Measurements from ENCODE around the gene MED16. TPM values are rescaled to one million over a fixed set of nuclear protein-coding genes. Genes with fewer than 3 reads are reported as not detected.
"Not testable (repeated sequence)": the region's sequence is repeated elsewhere in the genome, so short reads cannot be mapped to it uniquely, and the experiment has no call there.

MED16 gene
- total RNA-seq, 1 experiment from 2014 or later: 32.8 TPM

DNA sequence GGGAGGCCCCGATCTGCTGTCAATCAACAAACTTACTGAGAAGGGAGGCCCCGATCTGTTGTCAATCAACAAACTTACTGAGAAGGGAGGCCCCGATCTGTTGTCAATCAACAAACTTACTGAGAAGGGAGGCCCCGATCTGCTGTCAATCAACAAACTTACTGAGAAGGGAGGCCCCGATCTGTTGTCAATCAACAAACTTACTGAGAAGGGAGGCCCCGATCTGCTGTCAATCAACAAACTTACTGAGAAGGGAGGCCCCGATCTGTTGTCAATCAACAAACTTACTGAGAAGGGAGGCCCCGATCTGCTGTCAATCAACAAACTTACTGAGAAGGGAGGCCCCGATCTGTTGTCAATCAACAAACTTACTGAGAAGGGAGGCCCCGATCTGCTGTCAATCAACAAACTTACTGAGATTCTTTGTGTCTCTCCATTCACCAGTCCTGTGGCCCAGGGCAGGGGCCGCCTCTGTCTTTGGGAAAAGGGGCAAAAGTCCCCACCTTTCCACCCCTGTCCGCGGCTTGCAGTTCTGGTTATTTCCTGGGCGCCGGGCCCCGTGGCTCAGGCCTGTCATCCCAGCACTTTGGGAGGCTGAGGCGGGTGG is 39.3 kb downstream of the MED16 start:
- DNase-seq (ENCODE audit: low read depth): not testable (repeated sequence)

DNA sequence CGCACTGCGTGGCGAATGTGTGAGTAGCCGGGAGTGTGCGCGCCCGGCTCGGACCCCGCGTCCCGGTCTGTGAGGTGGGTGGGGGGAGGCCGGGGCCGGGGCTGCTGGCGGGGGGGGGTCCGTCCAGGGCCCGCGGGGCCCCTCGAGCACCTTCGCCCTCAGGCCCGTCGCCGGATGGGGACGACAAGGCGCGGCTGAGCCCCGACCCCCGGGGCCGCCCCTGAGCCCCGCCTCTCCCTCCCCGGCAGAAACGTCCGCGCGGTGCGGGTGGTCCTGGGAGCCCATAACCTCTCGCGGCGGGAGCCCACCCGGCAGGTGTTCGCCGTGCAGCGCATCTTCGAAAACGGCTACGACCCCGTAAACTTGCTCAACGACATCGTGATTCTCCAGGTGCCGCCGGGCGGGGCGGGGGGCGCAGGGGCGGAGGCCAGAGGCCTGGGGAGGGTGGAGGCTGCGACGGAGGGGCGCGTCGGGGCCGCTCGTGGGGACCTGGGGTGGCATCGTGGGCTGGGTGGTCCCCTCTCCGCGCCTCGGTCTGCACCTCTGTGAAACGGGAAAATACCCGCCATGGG is 39.9 kb downstream of the MED16 start:
- DNase-seq (ENCODE audit: low read depth): no peak

DNA sequence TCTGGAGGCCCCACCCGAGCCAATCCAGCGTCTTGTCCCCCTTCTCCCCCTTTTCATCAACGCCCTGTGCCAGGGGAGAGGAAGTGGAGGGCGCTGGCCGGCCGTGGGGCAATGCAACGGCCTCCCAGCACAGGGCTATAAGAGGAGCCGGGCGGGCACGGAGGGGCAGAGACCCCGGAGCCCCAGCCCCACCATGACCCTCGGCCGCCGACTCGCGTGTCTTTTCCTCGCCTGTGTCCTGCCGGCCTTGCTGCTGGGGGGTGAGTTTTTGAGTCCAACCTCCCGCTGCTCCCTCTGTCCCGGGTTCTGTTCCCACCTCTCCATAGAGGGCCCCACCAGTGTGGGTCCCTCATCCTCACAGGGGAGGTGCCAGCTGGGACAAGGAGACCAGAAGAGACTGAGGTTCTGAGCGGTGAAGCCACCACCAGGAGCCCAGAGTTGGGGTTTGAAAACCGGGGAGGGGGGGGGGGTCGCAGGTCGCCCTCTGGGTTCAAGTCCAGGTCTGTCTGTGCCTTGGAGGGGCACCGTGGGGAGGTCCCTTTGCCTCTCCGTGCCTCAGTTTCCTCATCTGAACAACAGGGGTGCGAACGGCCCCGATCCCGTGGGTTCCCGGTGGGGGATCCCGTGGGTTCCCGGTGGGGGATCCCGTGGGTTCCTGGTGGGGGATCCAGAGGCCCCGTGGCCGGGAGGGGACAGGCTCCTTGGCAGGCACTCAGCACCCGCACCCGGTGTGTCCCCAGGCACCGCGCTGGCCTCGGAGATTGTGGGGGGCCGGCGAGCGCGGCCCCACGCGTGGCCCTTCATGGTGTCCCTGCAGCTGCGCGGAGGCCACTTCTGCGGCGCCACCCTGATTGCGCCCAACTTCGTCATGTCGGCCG is 40.6 kb downstream of the MED16 start, which contains the start of gene ELANE:
Gene ELANE, plus strand, starts transcription at position 168 of the 878 bp plus-strand sequence. Its CDS starts 26 bp downstream, at position 194.
- DNase-seq (ENCODE audit: low read depth): no peak

DNA sequence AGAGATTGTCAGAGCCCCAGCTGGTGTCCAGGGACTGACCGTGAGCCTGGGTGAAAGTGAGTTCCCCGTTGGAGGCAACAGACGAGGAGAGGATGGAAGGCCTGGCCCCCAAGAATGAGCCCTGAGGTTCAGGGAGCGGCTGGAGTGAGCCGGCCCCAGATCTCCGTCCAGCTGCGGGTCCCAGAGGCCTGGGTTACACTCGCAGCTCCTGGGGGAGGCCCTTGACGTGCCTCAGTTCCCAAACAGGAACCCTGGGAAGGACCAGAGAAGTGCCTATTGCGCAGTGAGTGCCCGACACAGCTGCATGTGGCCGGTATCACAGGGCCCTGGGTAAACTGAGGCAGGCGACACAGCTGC is 42.0 kb downstream of the MED16 start:
- no peak for DNase-seq (ENCODE audit: low read depth)

DNA sequence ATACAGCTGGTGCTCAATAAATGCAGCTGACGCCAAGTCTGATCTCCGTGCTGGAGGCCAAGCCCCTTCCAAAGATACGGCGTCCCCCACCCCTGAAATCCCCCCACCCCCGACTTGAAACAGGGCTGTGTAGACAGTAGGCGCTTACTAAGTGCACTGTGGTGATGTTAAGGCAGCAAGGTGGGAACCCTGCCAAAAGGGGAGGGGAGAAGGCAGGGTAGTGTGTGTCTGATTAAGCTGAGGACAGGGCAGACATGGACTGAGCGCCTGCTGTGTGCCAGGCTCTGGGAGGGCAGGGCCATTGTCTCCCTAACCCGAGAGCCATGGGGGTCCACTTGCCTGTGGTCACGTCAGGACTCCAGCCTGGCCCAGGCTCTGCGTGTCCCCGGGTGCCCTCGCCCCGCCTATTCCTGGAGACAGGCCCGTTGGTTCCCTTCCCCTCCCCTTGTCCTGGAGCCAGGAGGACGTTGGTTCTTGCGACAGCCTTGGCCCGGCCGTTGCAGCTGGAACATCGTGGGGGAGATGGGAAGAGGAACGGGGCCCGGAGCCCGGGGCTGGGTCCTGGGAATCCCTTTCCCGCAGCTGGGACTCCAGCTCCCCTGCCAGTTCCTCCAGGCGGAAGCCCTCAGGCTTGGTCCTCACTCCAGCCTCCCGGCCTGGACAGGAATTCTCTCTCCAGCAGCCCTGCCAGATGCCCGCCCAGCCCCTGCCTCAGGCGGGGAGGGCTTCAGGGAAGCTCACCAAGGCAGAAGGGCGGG is 42.6 kb downstream of the MED16 start:
- peak; percentile 92 for DNase-seq (ENCODE audit: low read depth)

DNA sequence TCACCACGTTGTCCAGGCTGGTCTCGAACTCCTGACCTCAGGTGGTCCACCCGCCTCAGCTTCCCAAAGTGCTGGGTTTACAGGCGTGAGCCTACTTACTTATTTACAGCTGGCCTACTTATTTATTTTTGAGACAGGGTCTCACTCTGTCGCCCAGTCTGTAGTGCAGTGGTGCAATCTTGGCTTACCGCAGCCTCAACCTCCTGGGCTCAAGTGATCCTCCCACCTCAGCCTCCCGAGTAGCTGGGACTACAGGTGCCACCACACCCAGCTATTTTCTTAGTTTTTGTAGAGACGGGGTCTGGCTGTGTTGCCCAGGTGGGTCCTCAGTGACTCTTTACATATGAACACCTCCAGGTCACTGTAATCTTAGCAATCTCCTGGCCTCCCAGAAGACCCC is 43.8 kb downstream of the MED16 start:
- not testable (repeated sequence) for DNase-seq (ENCODE audit: low read depth)

DNA sequence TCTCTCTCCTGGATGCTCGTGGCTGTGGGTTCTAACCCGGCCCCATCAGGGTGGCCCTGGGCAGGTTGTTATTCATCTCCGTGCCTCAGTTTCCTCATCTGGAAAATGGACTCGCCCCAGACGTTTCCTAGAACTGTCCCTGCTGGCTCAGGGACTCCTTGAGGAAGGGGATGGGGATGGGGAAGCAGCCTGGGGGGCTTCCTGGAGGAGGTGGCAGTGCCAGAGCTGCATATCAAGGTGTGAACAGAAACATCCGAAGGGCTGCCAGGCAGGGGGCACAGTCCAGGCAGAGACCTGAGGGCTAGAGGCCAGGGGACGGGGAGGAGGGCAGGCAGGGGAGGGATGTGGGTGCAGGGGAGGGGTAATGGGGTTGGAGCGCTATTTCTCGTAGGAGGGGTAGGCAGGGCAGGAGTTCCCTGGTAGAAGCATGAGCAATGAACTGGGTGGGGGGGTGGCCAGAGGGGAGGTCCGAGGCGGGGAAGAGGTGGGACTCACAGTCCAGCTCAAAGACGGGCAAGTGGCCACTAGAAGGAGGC is 44.5 kb downstream of the MED16 start:
- DNase-seq (ENCODE audit: low read depth): peak; percentile 25

DNA sequence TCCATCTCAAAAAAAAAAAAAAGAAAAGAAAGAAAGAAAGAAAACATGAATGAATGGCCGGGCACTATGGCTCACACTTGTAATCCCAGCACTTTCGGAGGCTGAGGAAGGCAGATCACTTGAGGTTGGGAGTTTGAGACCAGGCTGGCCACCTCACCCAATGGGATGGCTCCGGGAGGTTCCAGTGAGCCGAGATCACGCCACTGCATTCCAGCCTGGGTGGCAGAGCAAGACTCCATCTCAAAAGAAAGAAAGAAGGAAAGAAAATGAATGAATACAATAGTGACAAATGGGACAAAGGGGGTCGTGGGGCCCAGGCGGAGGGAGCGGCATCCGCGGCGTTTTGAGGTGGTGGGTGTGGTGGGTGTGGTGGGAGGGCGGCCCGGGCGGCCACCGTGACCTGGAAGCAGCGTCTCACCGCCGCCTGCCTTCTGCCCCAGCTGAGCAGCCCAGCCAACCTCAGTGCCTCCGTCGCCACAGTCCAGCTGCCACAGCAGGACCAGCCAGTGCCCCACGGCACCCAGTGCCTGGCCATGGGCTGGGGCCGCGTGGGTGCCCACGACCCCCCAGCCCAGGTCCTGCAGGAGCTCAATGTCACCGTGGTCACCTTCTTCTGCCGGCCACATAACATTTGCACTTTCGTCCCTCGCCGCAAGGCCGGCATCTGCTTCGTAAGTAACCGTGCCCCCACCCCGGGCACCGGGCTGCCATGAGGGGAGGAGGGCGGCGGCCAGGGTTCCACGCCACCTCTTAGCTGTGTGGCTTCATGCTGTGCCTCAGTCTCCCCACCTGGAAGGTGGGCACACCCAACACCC is 47.1 kb downstream of the MED16 start:
- no peak for DNase-seq (ENCODE audit: low read depth)

DNA sequence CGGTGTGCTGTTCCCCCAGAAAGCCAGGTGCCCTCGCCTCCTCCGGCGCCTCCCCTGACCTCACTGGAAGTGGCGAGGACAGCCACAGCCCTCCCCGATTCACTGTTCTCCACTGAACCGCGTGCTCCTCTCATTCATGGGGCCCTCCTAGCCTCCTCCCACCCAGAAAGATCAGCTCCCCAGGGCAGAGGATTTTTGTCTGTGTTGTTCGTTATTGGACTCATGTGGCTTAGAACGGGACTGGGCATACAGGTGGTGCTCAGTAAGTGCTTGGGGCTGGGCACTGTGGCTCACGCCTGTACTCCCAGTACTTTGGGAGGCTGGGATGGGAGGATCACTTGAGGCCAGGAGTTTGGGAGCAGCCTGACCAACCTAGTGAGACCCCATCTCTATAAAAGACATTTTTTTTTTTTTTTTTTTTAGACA is 48.4 kb downstream of the MED16 start:
- no peak for DNase-seq (ENCODE audit: low read depth)

DNA sequence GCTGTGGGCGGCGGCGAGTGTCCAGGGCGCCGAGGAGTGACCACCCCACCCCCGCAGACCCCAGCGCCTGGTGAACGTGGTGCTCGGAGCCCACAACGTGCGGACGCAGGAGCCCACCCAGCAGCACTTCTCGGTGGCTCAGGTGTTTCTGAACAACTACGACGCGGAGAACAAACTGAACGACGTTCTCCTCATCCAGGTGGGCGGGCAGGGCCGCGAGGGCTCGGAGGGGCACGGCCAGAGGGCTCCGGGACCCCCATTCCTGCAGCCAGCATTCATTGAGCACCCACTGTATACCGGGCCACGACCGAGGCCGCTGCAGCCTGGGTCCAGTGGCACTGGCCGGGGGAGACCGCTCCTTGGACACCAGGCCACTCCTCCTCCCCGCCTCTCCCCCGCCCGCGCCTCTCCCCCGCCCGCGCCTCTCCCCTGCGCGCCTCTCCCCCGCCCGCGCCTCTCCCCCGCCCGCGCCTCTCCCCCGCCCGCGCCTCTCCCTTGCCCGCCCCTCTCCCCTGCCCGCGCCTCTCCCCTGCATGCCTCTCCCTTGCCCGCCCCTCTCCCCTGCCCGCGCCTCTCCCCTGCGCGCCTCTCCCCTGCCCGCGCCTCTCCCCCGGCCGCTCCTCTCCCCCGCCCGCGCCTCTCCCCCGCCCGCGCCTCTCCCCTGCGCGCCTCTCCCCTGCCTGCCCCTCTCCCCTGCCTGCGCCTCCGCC is 49.0 kb downstream of the MED16 start:
- no peak for DNase-seq (ENCODE audit: low read depth)

DNA sequence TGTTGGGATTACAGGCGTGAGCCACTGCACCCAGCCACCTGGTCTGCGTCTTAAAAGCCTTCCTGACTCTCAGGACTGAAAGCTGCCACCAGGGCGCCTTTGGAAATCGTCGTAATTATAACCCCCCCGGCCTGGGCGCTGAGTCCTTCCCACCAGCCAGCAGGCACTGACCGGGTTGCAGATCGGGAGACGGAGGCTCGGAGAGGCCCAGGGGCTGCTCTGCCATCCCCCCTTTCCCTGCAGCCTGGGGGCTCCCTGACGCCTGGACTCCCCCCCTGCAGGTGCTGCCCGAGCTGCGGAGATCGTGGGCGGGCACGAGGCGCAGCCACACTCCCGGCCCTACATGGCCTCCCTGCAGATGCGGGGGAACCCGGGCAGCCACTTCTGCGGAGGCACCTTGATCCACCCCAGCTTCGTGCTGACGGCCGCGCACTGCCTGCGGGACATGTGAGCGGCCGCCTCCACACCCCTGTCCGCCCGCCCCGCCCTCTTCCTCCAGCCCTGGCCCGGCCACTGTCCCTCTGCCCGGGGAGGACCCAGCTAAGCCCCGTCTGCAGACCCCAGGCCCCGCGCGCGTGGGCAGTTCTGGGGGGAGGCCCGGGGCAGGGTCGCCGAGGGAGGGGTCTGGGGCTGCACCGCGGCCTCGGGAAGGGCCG is 49.7 kb downstream of the MED16 start:
- peak; percentile 34 for DNase-seq (ENCODE audit: low read depth)

DNA sequence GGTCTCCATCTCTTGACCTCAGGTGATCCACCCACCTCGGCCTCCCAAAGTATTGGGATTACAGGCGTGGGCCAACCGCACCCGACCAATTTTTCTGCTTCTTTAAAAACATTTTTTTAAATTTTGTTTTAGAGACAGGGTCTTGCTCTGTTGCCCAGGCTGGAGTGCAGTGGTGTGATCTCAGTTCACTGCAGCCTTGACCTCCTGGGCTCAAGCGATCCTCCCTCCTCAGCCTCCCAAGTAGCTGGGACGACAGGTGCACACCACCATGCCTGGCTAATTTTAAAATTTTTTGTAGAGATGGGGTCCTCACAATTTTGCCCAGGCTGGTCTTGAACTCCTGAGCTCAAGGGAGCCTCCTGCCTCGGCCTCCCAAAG is 50.2 kb downstream of the MED16 start:
- not testable (repeated sequence) for DNase-seq (ENCODE audit: low read depth)

DNA sequence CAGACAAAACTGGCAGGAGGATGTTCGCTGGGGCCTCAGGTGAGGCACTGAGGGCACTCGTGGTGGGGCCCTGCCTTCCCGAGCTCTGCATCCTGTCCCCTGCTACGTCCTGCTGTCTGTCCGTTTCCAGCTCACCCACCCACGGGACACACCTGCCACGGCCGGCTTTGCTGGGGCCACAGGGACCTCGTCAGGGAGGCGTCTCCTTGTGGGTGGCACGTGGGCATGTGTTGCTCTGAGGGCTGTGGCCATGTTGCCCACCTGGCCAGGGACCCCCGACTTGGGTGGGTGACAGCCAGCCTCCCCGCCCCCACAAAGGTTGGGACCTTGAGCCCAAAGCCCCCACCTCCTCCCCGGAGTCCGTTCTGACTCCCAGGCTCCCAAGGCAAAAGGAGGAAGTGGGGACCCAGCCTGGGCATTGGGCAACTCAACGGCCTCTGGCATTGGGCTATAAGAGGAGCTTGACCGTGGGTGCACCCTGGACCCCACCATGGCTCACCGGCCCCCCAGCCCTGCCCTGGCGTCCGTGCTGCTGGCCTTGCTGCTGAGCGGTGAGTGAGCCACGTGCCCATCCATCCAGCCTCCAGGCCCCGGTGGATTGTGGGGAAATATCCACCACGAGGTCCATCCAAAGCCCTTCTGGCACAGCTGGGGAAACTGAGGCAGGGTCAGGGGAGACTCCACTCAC is 52.3 kb downstream of the MED16 start, which contains the start of gene PRTN3:
Gene PRTN3, plus strand, starts transcription at position 481 of the 688 bp plus-strand sequence. Its CDS starts 10 bp downstream, at position 491.
- DNase-seq (ENCODE audit: low read depth): no peak

DNA sequence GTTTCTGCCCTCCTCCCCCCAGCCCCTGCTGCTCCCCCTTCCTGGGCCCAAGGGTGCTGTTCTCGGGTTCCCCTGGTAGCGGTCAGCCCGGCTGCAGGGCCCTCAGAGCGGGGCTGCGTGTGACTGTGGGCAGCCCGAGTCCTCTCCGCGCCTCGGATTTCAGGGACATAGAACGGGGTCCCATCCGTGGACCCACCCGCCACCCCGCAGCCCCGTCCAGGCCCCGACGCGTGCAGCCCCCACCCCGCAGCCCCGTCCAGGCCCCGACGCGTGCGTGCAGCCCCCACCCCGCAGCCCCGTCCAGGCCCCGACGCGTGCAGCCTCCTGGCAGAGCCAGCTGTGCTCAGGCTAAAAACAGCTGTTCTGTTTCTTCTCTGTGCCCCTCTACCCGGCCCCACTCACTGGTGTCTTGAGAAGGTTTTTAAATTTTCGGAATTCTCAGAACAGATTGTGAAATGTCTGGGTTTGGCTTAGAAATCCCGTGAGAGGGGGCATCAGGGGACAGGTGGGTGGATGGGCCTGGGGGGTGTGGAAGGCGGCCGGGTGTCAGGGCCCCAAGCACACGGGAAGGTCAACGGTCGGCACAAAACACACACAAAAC is 57.7 kb downstream of the MED16 start:
- no peak for DNase-seq (ENCODE audit: low read depth)

DNA sequence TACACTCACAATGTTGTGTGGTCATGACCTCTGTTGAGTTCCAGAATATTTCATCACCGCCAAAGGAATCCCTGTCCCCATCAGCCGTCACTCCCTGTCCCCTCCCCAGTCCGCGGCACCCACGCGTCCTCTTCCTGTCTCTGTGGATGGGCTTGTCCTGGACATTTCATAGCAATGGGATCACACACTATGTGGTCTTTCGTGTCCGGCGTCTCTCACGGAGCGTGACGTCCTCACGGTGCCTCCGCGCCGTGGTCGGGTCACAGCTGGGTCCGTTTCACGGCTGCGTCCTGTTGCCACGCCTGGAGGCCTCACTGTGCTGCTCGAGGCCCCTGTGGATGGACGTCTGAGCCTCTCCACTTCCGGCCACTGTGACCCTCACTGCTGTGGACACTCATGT is 58.8 kb downstream of the MED16 start:
- DNase-seq (ENCODE audit: low read depth): no peak

DNA sequence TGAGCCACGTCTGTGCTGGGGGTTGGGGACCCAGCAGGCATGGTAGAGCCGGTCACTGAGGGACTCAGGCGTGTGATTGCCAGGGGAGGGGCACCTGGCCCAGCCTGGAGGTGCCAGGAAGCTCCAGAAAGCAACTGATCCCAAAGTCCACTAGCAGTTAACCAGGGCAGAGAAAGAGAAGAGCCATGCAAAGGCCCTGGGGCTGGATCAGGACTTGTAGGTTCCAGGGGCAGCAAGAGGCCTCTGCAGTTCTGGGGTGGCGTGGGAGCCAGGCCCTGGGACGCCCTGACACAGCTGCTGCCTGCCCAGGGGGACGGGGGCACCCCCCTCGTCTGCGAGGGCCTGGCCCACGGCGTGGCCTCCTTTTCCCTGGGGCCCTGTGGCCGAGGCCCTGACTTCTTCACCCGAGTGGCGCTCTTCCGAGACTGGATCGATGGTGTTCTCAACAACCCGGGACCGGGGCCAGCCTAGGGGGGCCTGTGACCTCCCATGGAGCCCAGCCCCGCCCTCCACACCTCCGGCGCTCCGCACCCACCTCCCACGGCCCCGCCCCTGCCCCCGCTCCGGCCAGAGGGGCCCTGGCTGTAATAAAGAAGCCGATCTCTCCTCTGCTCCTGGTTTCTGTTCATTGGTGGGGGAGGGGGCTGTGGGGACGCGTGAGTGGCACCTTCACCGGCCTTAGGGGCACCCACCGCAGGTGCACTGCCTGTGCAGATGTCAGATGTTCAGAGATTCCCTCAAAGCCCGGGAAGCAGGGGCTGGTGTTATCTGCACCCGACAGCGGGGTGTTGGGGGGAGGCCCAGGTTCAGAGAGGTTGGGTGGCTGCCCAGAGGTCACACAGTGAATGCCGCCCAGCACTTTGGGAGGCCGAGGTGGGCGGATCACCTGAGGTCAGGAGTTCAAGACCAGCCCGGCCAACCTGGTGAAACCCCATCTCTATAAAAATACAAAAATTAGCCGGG is 61.3 kb downstream of the MED16 start:
- DNase-seq (ENCODE audit: low read depth): no peak

DNA sequence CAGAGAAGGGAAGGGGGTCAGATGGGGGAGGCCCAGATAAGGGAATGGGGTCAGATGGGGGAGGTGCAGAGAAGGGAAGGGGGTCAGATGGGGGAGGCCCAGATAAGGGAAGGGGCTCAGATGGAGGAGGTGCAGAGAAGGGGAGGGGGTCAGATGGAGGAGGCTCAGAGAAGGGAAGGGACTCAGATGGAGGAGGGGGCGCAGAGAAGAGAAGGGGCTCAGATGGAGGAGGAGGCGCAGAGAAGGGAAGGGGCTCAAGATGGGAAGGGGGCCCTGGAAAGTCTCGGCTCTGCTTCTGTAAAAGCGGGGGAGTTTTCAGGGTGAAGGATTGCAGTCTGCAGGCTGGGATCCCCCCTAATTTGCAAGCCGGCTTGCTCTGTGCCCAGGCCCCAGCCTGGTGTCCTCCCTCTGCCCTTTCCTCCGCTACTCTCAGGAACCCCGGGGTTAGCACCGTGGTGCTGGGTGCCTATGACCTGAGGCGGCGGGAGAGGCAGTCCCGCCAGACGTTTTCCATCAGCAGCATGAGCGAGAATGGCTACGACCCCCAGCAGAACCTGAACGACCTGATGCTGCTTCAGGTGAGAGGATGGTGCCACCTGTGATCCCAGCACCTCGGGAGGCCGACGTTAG is 63.7 kb downstream of the MED16 start:
- DNase-seq (ENCODE audit: low read depth): no peak

Measured in M059J (cell line).